Liver (tissue), 9 donors: Measurements from ENCODE around the gene SIAH2. TPM values are rescaled to one million over a fixed set of nuclear protein-coding genes. Genes with fewer than 3 reads are reported as not detected.
A peak's percentile ranks its signal among the peaks of the same experiment; 100 is the strongest.

Experiments used
- DNase-seq: peaks from one replicate; pipeline ENCODE4 v3.0.0-alpha.2; 2017; ENCODE audit warnings: low spot score
- H3K27ac ChIP-seq, 2 donors: one replicate each; pipeline ENCODE4 v1.7.0; 2013; ENCODE audit warnings: inconsistent platforms in 2 of 2, low read length in 2 of 2, control low read depth in 1 of 2, low read depth in 1 of 2, mild to moderate bottlenecking in 1 of 2
- H3K27me3 ChIP-seq, 4 donors: one replicate each; pipeline versions ENCODE4 v1.6.1 to v1.7.0; 2013; ENCODE audit warnings: low read length in 3 of 4, inconsistent platforms in 1 of 4, mild to moderate bottlenecking in 1 of 4, moderate library complexity in 1 of 4; ENCODE audit not compliant: control insufficient read depth in 4 of 4, insufficient read depth in 4 of 4
- H3K36me3 ChIP-seq, 4 donors: one replicate each; pipeline versions ENCODE4 v1.6.1 to v1.7.0; 2013; ENCODE audit warnings: low read length in 3 of 4, mild to moderate bottlenecking in 3 of 4, low read depth in 1 of 4, moderate library complexity in 1 of 4; ENCODE audit not compliant: control insufficient read depth in 4 of 4, insufficient read depth in 3 of 4
- H3K4me1 ChIP-seq, 4 donors: one replicate each; pipeline versions ENCODE4 v1.6.1 to v1.7.0; 2013; ENCODE audit warnings: low read length in 3 of 4, mild to moderate bottlenecking in 3 of 4, moderate library complexity in 1 of 4; ENCODE audit not compliant: control insufficient read depth in 4 of 4, insufficient read depth in 4 of 4
- H3K4me3 ChIP-seq, 3 donors: one replicate each; pipeline versions ENCODE4 v1.6.1 to v1.7.0; 2013; ENCODE audit warnings: low read length in 3 of 3, control low read depth in 1 of 3, low read depth in 1 of 3, mild to moderate bottlenecking in 1 of 3
- H3K9ac ChIP-seq, 2 donors: one replicate each; pipeline ENCODE4 v1.7.0; 2013; ENCODE audit warnings: low read length in 2 of 2, mild to moderate bottlenecking in 2 of 2, moderate library complexity in 2 of 2, control low read depth in 1 of 2, low read depth in 1 of 2
- H3K9me3 ChIP-seq, 4 donors: one replicate each; pipeline versions ENCODE4 v1.6.1 to v1.7.0; 2013; ENCODE audit warnings: low read length in 3 of 4; ENCODE audit not compliant: control insufficient read depth in 4 of 4
- CTCF ChIP-seq: fragments of 150-350 bp; IDR thresholded peaks from 2 replicates; pipeline ENCODE4 v1.5.1; 2017; ENCODE audit warnings: improper control_type of control experiment, low read depth, low read length; ENCODE audit not compliant: missing input control
- EGR1 ChIP-seq, 2 donors: IDR thresholded peaks; 2 replicates each; pipeline ENCODE4 v1.6.1; 2016 to 2018; ENCODE audit warnings: antibody characterized with exemption in 2 of 2, low read depth in 2 of 2
- FOXA1 ChIP-seq: IDR thresholded peaks from 2 replicates; pipeline ENCODE4 v1.6.1; 2016; ENCODE audit warnings: antibody characterized with exemption
- FOXA2 ChIP-seq: IDR thresholded peaks from 2 replicates; pipeline ENCODE4 v1.6.1; 2016; ENCODE audit warnings: antibody characterized with exemption
- GABPA ChIP-seq, 2 donors: IDR thresholded peaks in 1 of 2; conservative IDR thresholded peaks in 1 of 2; 2 replicates each; pipeline ENCODE4 v1.6.1; 2016; ENCODE audit warnings: antibody characterized with exemption in 2 of 2, mild to moderate bottlenecking in 1 of 2, moderate library complexity in 1 of 2
- HNF4A ChIP-seq, 2 donors: conservative IDR thresholded peaks; 2 replicates each; pipeline ENCODE4 v1.6.1; 2016; ENCODE audit warnings: antibody characterized with exemption in 2 of 2, mild to moderate bottlenecking in 2 of 2
- HNF4G ChIP-seq: IDR thresholded peaks from 2 replicates; pipeline ENCODE4 v1.6.1; 2016; ENCODE audit warnings: antibody characterized with exemption
- JUND ChIP-seq, 2 donors: IDR thresholded peaks; 2 replicates each; pipeline ENCODE4 v1.6.1; 2016; ENCODE audit warnings: antibody characterized with exemption in 2 of 2
- MAX ChIP-seq: IDR thresholded peaks from 2 replicates; pipeline ENCODE4 v1.6.1; 2016; ENCODE audit warnings: antibody characterized with exemption
- NR2F2 ChIP-seq: IDR thresholded peaks from 2 replicates; pipeline ENCODE4 v1.6.1; 2016; ENCODE audit warnings: antibody characterized with exemption
- RAD21 ChIP-seq, 2 donors: IDR thresholded peaks; 2 replicates each; pipeline ENCODE4 v1.6.1; 2016; ENCODE audit warnings: antibody characterized with exemption in 2 of 2, mild to moderate bottlenecking in 2 of 2
- RXRA ChIP-seq, 2 donors: IDR thresholded peaks; 2 replicates each; pipeline ENCODE4 v1.6.1; 2017 to 2018; ENCODE audit warnings: antibody characterized with exemption in 2 of 2, mild to moderate bottlenecking in 1 of 2
- SP1 ChIP-seq: IDR thresholded peaks from 2 replicates; pipeline ENCODE4 v1.6.1; 2018; ENCODE audit warnings: antibody characterized with exemption, mild to moderate bottlenecking
- TAF1 ChIP-seq: conservative IDR thresholded peaks from 2 replicates; pipeline ENCODE4 v1.6.1; 2016; ENCODE audit warnings: antibody characterized with exemption, mild to moderate bottlenecking
- YY1 ChIP-seq: IDR thresholded peaks from 2 replicates; pipeline ENCODE4 v1.6.1; 2016; ENCODE audit warnings: antibody characterized with exemption, mild to moderate bottlenecking
- WGBS: extraction: QIAGEN DNeasy Blood & Tissue Kit; methylation state at CpG from one replicate; pipeline ENCODE4 v1.1.7; 2013; 5-methylcytosine and 5-hydroxymethylcytosine counted together
- polyA plus RNA-seq, 2 donors: library from polyadenylated mRNA; stranded (reverse) in 1 of 2; unstranded in 1 of 2; fragments of 200-250 nt in 1 of 2; fragments of >200 nt in 1 of 2; fragmentation: Nextera tagmentation in 1 of 2; extraction: Ambion mirVana in 1 of 2; gene quantifications; one replicate each; pipeline versions ENCODE4 v1.2.1 to v1.2.3, GENCODE V29; 2013 to 2015
- total RNA-seq, 2 donors: library from RNA; depleted of rRNA; stranded (reverse); fragments of >200 nt; gene quantifications; one replicate each; pipeline ENCODE4 v1.2.3, GENCODE V29; 2014
- TF ChIP-seq, protein P1 (sequence below): IDR thresholded peaks from 2 replicates; pipeline ENCODE4 v1.6.1; 2016; ENCODE audit warnings: antibody characterized with exemption
- TF ChIP-seq, protein P2 (sequence below): IDR thresholded peaks from 2 replicates; pipeline ENCODE4 v1.6.1; 2016; ENCODE audit warnings: antibody characterized with exemption
- TF ChIP-seq, protein P3 (sequence below): IDR thresholded peaks from 2 replicates; pipeline ENCODE4 v1.6.1; 2016; ENCODE audit warnings: antibody characterized with exemption, mild to moderate bottlenecking
- donor health status: healthy.
- donor health status: healthy.
- donor health status: healthy.
- donor health status: healthy.
- donor health status: healthy.

Gene SIAH2
- total and polyA plus RNA-seq, 4 donors: 12.1 to 104 (median 20.3) TPM

DNA sequence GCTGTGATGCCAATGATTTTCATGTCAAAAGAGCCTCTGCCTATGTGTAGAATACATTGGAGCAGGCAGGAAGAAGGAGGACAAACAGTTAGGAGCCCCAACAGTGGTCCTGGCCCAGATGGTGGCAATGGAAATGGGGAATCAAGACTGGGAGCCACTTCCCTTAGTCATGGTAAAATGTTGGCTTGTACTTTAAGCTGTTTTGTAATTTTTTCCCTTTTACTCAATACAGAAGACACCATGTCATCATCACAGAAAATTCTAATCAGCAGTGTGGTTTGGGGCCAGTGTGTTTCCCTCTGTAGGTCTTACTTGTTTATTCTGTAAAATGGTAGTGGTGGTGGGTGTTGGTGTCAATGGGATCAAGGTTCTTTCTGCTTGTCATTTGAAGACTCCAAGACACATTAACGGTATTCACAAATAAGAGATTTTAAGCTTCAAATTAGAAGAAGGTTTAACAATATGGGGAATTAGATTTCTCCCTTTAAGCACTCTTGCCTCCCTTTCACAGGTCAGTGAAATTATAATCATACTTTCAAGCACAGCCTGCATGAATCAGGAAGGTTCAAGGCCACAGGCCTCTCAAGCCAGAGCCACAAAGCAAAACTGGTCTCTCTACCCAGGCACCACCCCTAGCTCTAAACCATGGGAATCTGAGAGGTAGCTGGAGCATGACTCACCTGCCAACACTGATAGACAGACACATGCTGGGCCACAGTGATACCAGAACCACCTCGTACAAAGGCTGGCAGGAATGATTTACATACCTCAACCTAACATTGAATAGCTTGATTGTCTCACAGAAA lies 24.9 kb downstream of the SIAH2 start (continued):
- peak; percentile 10 for TF ChIP-seq SP1
- TF ChIP-seq FOXA2: no peak
- TF ChIP-seq GABPA (IDR thresholded peaks at IDR 0.05 in 1 of 2, conservative IDR thresholded peaks at IDR 0.05 in 1 of 2): no peak
- TF ChIP-seq FOXA1: no peak
- no peak for TF ChIP-seq NR2F2
- no peak for TF ChIP-seq YY1
- no peak for TF ChIP-seq CTCF
- peak in 1 of 2 donors; percentile 55 for TF ChIP-seq JUND (IDR thresholded peaks at IDR 0.05)

DNA sequence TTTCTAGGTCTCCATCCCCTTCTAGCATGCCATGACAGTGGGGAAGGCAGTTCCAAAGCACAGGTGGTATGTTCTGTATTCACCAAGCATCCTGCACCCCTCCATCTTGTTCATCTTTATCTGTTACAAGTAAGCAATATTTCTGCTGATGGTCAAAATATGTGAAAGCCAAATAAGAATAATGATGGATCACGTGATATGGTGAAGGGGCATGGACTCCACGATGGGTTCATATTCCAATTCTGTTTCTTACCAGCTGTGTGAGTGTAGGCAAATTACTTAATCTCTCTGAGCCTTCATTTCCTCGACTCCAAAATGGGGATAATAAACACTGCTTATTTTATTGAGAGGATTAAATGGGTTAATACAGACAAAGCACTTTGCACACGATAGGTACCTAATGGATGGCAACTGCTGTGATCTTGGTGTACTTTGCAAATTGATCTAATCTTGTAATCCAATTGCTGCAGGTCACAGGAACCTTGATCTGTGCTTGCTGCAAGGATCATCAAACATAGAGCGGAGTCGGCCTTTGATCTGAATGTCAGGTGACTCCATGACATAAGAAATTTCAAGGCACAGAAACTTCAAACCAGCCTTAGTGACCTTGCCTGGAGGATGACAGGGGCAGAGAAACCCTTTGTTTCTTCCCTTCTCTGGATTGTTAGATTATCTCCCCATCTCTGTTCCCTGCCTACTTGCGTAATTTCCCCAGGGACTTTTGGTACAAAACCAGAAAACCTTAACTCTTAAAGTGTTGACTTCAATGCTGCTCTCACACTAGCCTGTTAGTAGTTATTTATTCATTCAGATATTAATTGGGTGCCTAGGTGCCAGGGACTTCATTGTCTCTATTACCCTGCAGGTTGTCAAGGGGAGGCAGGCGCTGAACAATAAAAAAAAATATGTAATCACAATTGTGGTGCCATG lies 25.8 kb downstream of the SIAH2 start:
- Histone ChIP-seq H3K9ac (peak overlapping the region in 1 of 2 donors; percentile 44), H3K4me3 (no peak overlapping the region), H3K4me1 (peaks cover 16 to 87% (median 77%) of the 10 kb centered on the region in 4 donors), H3K27ac (peak overlapping the region; percentile 80 to 84), H3K27me3 (no peaks in the 10 kb centered on the region), H3K9me3 (no peaks in the 10 kb centered on the region), H3K36me3 (peaks cover 0 to 4% (median under 1%) of the 10 kb centered on the region in 4 donors)
- DNase-seq: no peak
- peak; percentile 47 for TF ChIP-seq FOXA2
- peak; percentile 92 to 96 for TF ChIP-seq RXRA (IDR thresholded peaks at IDR 0.05)
- TF ChIP-seq, protein P1, sequence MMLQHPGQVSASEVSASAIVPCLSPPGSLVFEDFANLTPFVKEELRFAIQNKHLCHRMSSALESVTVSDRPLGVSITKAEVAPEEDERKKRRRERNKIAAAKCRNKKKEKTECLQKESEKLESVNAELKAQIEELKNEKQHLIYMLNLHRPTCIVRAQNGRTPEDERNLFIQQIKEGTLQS: peak; percentile 88
- peak; percentile 82 for TF ChIP-seq NR2F2
- peak; percentile 81 for TF ChIP-seq HNF4G
- TF ChIP-seq EGR1 (IDR thresholded peaks at IDR 0.05; ENCODE audit: low read depth in 2 of 2): no peak
- peak; percentile 93 for TF ChIP-seq SP1
- TF ChIP-seq, protein P2, sequence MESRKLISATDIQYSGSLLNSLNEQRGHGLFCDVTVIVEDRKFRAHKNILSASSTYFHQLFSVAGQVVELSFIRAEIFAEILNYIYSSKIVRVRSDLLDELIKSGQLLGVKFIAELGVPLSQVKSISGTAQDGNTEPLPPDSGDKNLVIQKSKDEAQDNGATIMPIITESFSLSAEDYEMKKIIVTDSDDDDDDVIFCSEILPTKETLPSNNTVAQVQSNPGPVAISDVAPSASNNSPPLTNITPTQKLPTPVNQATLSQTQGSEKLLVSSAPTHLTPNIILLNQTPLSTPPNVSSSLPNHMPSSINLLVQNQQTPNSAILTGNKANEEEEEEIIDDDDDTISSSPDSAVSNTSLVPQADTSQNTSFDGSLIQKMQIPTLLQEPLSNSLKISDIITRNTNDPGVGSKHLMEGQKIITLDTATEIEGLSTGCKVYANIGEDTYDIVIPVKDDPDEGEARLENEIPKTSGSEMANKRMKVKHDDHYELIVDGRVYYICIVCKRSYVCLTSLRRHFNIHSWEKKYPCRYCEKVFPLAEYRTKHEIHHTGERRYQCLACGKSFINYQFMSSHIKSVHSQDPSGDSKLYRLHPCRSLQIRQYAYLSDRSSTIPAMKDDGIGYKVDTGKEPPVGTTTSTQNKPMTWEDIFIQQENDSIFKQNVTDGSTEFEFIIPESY: peak; percentile 89
- TF ChIP-seq MAX: no peak
- TF ChIP-seq, protein P3, sequence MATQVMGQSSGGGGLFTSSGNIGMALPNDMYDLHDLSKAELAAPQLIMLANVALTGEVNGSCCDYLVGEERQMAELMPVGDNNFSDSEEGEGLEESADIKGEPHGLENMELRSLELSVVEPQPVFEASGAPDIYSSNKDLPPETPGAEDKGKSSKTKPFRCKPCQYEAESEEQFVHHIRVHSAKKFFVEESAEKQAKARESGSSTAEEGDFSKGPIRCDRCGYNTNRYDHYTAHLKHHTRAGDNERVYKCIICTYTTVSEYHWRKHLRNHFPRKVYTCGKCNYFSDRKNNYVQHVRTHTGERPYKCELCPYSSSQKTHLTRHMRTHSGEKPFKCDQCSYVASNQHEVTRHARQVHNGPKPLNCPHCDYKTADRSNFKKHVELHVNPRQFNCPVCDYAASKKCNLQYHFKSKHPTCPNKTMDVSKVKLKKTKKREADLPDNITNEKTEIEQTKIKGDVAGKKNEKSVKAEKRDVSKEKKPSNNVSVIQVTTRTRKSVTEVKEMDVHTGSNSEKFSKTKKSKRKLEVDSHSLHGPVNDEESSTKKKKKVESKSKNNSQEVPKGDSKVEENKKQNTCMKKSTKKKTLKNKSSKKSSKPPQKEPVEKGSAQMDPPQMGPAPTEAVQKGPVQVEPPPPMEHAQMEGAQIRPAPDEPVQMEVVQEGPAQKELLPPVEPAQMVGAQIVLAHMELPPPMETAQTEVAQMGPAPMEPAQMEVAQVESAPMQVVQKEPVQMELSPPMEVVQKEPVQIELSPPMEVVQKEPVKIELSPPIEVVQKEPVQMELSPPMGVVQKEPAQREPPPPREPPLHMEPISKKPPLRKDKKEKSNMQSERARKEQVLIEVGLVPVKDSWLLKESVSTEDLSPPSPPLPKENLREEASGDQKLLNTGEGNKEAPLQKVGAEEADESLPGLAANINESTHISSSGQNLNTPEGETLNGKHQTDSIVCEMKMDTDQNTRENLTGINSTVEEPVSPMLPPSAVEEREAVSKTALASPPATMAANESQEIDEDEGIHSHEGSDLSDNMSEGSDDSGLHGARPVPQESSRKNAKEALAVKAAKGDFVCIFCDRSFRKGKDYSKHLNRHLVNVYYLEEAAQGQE: peak; percentile 39
- TF ChIP-seq FOXA1: no peak
- peak; percentile 74 to 77 for TF ChIP-seq JUND (IDR thresholded peaks at IDR 0.05)
- TF ChIP-seq YY1: peak; percentile 47
- peak in 1 of 2 donors; percentile 49 for TF ChIP-seq RAD21 (IDR thresholded peaks at IDR 0.05)
- no peak for TF ChIP-seq TAF1
- no peak for TF ChIP-seq CTCF
- TF ChIP-seq GABPA (IDR thresholded peaks at IDR 0.05 in 1 of 2, conservative IDR thresholded peaks at IDR 0.05 in 1 of 2): peak in 1 of 2 donors; percentile 34
- TF ChIP-seq HNF4A (conservative IDR thresholded peaks at IDR 0.05): peak; percentile 92 to 98
- WGBS: 38% methylated on average over 8 of the region's 8 CpGs
